ENCODE results near the gene SLC26A1. TPM values are rescaled to one million over a fixed set of nuclear protein-coding genes. Genes with fewer than 3 reads are reported as not detected.

SLC26A1 gene
- total RNA-seq, 6 experiments from 2014 or later = 9.6 to 30.9 (median 23.0) TPM

DNA sequence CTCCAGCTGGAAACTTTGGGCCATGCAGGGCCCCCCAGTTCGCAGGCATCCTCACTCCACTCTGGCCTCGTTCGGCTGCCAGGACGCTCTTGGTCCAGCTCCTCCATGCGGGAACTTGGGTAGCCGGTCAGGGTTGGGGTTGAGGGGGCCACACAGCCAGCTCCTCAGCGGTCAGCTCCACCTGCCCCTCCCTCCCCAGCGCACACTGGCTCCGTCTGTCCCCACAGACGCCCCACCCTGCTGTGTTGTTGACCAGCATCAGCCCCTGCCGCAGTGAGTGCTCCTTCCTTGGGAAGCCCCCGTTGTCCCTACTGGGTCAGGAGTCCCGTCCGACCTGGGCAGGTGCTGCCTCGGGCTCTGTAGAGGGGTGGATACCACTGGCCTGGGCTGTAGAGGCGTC is 24.0 kb upstream of the SLC26A1 start:
- Histone ChIP-seq H3K9me3 (no peaks in the 10 kb centered on the region), H3K27me3 (no peaks in the 10 kb centered on the region), H3K36me3 (peaks cover 0 to 8% (median 0%) of the 10 kb centered on the region in 4 donors), H3K4me3 (no peak overlapping the region), H3K27ac (no peak overlapping the region), H3K4me1 (peaks cover 0 to 14% (median 6%) of the 10 kb centered on the region in 4 donors)
- intact Hi-C loops (cut with DNase I) = no loop called here
- no CpG with 5 or more reads among the region's 16 CpGs for WGBS (ENCODE audit: insufficient coverage, low coverage, low lambda C conversion rate, missing lambda C conversion rate)
- no peak for DNase-seq
- TF ChIP-seq, protein P1, sequence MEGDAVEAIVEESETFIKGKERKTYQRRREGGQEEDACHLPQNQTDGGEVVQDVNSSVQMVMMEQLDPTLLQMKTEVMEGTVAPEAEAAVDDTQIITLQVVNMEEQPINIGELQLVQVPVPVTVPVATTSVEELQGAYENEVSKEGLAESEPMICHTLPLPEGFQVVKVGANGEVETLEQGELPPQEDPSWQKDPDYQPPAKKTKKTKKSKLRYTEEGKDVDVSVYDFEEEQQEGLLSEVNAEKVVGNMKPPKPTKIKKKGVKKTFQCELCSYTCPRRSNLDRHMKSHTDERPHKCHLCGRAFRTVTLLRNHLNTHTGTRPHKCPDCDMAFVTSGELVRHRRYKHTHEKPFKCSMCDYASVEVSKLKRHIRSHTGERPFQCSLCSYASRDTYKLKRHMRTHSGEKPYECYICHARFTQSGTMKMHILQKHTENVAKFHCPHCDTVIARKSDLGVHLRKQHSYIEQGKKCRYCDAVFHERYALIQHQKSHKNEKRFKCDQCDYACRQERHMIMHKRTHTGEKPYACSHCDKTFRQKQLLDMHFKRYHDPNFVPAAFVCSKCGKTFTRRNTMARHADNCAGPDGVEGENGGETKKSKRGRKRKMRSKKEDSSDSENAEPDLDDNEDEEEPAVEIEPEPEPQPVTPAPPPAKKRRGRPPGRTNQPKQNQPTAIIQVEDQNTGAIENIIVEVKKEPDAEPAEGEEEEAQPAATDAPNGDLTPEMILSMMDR (IDR thresholded peaks at IDR 0.05) = no peak
- TF ChIP-seq POLR2A (IDR thresholded peaks at IDR 0.05) = no peak
- no peak for ATAC-seq

- H3K36me3 ChIP-seq = peaks cover 0 to 8% (median 0%) of the 10 kb centered on the region in 4 donors
- DNase-seq (no peak), ATAC-seq (no peak)
- no peaks in the 10 kb centered on the region for H3K27me3 ChIP-seq
- H3K27ac ChIP-seq = no peak overlapping the region
- TF ChIP-seq, protein P1 (IDR thresholded peaks at IDR 0.05) = no peak
- TF ChIP-seq POLR2A (IDR thresholded peaks at IDR 0.05) = no peak
- peaks cover 0 to 18% (median 7%) of the 10 kb centered on the region in 4 donors for H3K4me1 ChIP-seq
- no CpG with 5 or more reads among the region's 10 CpGs for WGBS (ENCODE audit: insufficient coverage, low coverage, low lambda C conversion rate, missing lambda C conversion rate)
- H3K9me3 ChIP-seq = no peaks in the 10 kb centered on the region
- H3K4me3 ChIP-seq = no peak overlapping the region
- intact Hi-C loops (cut with DNase I) = no loop called here
Observed at GRCh38 chr4:1015746-1016145, 22.5 kb upstream of the SLC26A1 start.

GRCh38 chr4:1015179-1015578 is 22.0 kb upstream of the SLC26A1 start:
- Histone ChIP-seq H3K4me3 (no peak overlapping the region), H3K36me3 (peaks cover 0 to 8% (median 0%) of the 10 kb centered on the region in 4 donors), H3K27me3 (no peaks in the 10 kb centered on the region), H3K4me1 (peaks cover 0 to 24% (median 10%) of the 10 kb centered on the region in 4 donors), H3K9me3 (no peaks in the 10 kb centered on the region), H3K27ac (no peak overlapping the region)
- no peak for TF ChIP-seq POLR2A (IDR thresholded peaks at IDR 0.05)
- TF ChIP-seq, protein P1 (IDR thresholded peaks at IDR 0.05) = no peak
- ATAC-seq (no peak), DNase-seq (no peak)
- no CpG with 5 or more reads among the region's 8 CpGs for WGBS (ENCODE audit: insufficient coverage, low coverage, low lambda C conversion rate, missing lambda C conversion rate)
- intact Hi-C loops (cut with DNase I) = no loop called here

GRCh38 chr4:1014291-1015167 is 21.3 kb upstream of the SLC26A1 start:
- no peak for TF ChIP-seq POLR2A (IDR thresholded peaks at IDR 0.05)
- TF ChIP-seq, protein P1 (IDR thresholded peaks at IDR 0.05) = no peak
- Histone ChIP-seq H3K4me3 (no peak overlapping the region), H3K9me3 (no peaks in the 10 kb centered on the region), H3K27me3 (no peaks in the 10 kb centered on the region), H3K36me3 (peaks cover 0 to 8% (median 0%) of the 10 kb centered on the region in 4 donors), H3K4me1 (peaks cover 0 to 27% (median 12%) of the 10 kb centered on the region in 4 donors), H3K27ac (no peak overlapping the region)
- DNase-seq (no peak), ATAC-seq (no peak)
- WGBS (ENCODE audit: insufficient coverage, low coverage, low lambda C conversion rate, missing lambda C conversion rate) = 72% methylated on average over 5 of the region's 36 CpGs
- intact Hi-C loops (cut with DNase I) = no loop called here
